MM.1S (cell line): ENCODE measurements around the gene PLCB1.
"Not testable (repeated sequence)": the region's sequence is repeated elsewhere in the genome, so short reads cannot be mapped to it uniquely, and the experiment has no call there.

ENCODE experiments used
- DNase-seq: peaks from one replicate; pipeline ENCODE4 v3.0.0-alpha.2; 2015
- H2AFZ ChIP-seq: fragments of 300-600 bp; sonication (generic); 2 replicates; pipeline ENCODE4 v1.6.0; 2016; ENCODE audit warnings: antibody characterized with exemption, low read length
- H3F3A ChIP-seq: fragments of 300-600 bp; sonication (generic); 2 replicates; pipeline ENCODE4 v1.6.1; 2016; ENCODE audit warnings: mild to moderate bottlenecking, antibody characterized with exemption, low read length, moderate library complexity, mixed read lengths; ENCODE audit not compliant: insufficient read depth
- H3K27ac ChIP-seq: fragments of 300-600 bp; sonication (generic); 2 replicates; pipeline ENCODE4 v1.5.1; 2016; ENCODE audit warnings: mild to moderate bottlenecking, low read length
- H3K27me3 ChIP-seq: fragments of 300-600 bp; sonication (generic); replicated peaks from 2 replicates; pipeline ENCODE4 v1.6.0; 2016; ENCODE audit warnings: low read length; ENCODE audit not compliant: insufficient read depth
- H3K36me3 ChIP-seq: fragments of 300-600 bp; sonication (generic); replicated peaks from 2 replicates; pipeline ENCODE4 v1.6.1; 2016; ENCODE audit warnings: mild to moderate bottlenecking, low read length, mixed read lengths; ENCODE audit not compliant: insufficient read depth
- H3K4me1 ChIP-seq: fragments of 300-600 bp; sonication (generic); 2 replicates; pipeline ENCODE4 v1.6.1; 2016; ENCODE audit warnings: low read length, mixed read lengths
- H3K4me2 ChIP-seq: fragments of 300-600 bp; sonication (generic); 2 replicates; pipeline ENCODE4 v1.6.0; 2016; ENCODE audit warnings: low read depth, low read length
- H3K4me3 ChIP-seq: fragments of 300-600 bp; sonication (generic); 2 replicates; pipeline ENCODE4 v1.5.1; 2016; ENCODE audit warnings: low read length, mixed read lengths
- H3K79me2 ChIP-seq: fragments of 300-600 bp; sonication (generic); 2 replicates; pipeline ENCODE4 v1.6.1; 2016; ENCODE audit warnings: mixed run types, low read length, mixed read lengths
- H3K9ac ChIP-seq: fragments of 300-600 bp; sonication (generic); 2 replicates; pipeline ENCODE4 v1.6.1; 2016; ENCODE audit warnings: low read length, mixed read lengths
- H3K9me2 ChIP-seq: fragments of 300-600 bp; sonication (generic); replicated peaks from 2 replicates; pipeline ENCODE4 v1.6.1; 2016; ENCODE audit warnings: mild to moderate bottlenecking, low read length, mixed read lengths; ENCODE audit not compliant: insufficient read depth
- H3K9me3 ChIP-seq: fragments of 300-600 bp; sonication (generic); replicated peaks from 2 replicates; pipeline ENCODE4 v1.6.1; 2016; ENCODE audit warnings: mild to moderate bottlenecking, low read length, mixed read lengths; ENCODE audit not compliant: insufficient read depth
- H4K20me1 ChIP-seq: fragments of 300-600 bp; sonication (generic); 2 replicates; pipeline ENCODE4 v1.6.1; 2016; ENCODE audit warnings: mild to moderate bottlenecking, low read length, moderate library complexity, mixed read lengths; ENCODE audit not compliant: insufficient read depth
- CTCF ChIP-seq: fragments of 300-600 bp; sonication (generic); IDR thresholded peaks from 2 replicates; pipeline ENCODE4 v1.5.1; 2016; ENCODE audit warnings: antibody characterized with exemption, low read length, mixed read lengths
- EZH2 ChIP-seq: fragments of 300-600 bp; sonication (generic); optimal IDR thresholded peaks from 2 replicates; pipeline ENCODE3; 2017; ENCODE audit warnings: low read depth, mild to moderate bottlenecking, antibody characterized with exemption, low read length, mixed read lengths
- EZH2phosphoT487 ChIP-seq: fragments of 300-600 bp; sonication (generic); IDR thresholded peaks from 2 replicates; pipeline ENCODE4 v1.6.1; 2018; ENCODE audit warnings: antibody characterized with exemption, low read length

The PLCB1 gene

GRCh38 chr20:8464368-8464767 is 332.3 kb downstream of the PLCB1 start:
- Histone ChIP-seq H3K4me3 (no peak overlapping the region), H3K9ac (no peak overlapping the region), H3K9me3 (no peaks in the 10 kb centered on the region), H3F3A (no peaks in the 10 kb centered on the region), H3K27ac (no peak overlapping the region), H3K27me3 (no peaks in the 10 kb centered on the region), H3K36me3 (no peaks in the 10 kb centered on the region), H4K20me1 (no peaks in the 10 kb centered on the region), H2AFZ (no peak overlapping the region), H3K9me2 (no peaks in the 10 kb centered on the region), H3K79me2 (no peaks in the 10 kb centered on the region), H3K4me1 (no peaks in the 10 kb centered on the region), H3K4me2 (no peak overlapping the region)
- no peak for DNase-seq
- TF ChIP-seq EZH2 (no peak), EZH2phosphoT487 (no peak), CTCF (no peak)

GRCh38 chr20:8466781-8467180 is 334.7 kb downstream of the PLCB1 start:
- not testable (repeated sequence) for H3K4me3 ChIP-seq, H3K36me3 ChIP-seq, DNase-seq, H3K4me2 ChIP-seq, H3K9me3 ChIP-seq, H3F3A ChIP-seq, H3K27ac ChIP-seq, H3K79me2 ChIP-seq, H3K9ac ChIP-seq, H3K4me1 ChIP-seq, H4K20me1 ChIP-seq, H3K9me2 ChIP-seq, H3K27me3 ChIP-seq, H2AFZ ChIP-seq

DNA sequence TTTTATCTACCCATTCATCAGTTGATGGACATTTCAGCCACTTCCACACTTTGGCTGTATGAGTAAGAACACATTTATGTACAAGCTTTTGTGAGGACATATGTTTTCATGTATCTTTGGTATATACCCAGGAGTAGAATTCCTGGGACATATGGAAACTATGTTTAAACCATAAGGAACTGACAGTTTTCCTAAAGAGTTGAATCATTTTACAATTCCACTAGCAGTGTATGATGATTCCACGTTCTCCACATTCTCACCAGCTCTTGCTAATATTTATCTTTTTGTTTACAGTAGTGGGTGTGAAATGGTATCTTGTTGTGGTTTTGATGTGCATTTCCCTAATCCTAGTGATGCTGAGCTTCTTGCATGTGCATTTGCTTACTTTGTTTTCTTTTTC is 338.1 kb downstream of the PLCB1 start:
- no peaks in the 10 kb centered on the region for H3K36me3 ChIP-seq
- H3K79me2 ChIP-seq = no peaks in the 10 kb centered on the region
- H3K27ac ChIP-seq = no peak overlapping the region
- no peak for DNase-seq
- no peaks in the 10 kb centered on the region for H3F3A ChIP-seq
- TF ChIP-seq EZH2phosphoT487 (no peak), EZH2 (no peak), CTCF (no peak)
- H3K4me1 ChIP-seq = 0 out of 2 replicates have a peak, but pooled peaks cover 10% of the 10 kb centered on the region
- H3K4me3 ChIP-seq = no peak overlapping the region
- no peaks in the 10 kb centered on the region for H3K9me3 ChIP-seq
- H2AFZ ChIP-seq = no peak overlapping the region
- H3K9ac ChIP-seq = no peak overlapping the region
- H3K27me3 ChIP-seq = no peaks in the 10 kb centered on the region
- no peak overlapping the region for H3K4me2 ChIP-seq
- no peaks in the 10 kb centered on the region for H3K9me2 ChIP-seq
- no peaks in the 10 kb centered on the region for H4K20me1 ChIP-seq

DNA sequence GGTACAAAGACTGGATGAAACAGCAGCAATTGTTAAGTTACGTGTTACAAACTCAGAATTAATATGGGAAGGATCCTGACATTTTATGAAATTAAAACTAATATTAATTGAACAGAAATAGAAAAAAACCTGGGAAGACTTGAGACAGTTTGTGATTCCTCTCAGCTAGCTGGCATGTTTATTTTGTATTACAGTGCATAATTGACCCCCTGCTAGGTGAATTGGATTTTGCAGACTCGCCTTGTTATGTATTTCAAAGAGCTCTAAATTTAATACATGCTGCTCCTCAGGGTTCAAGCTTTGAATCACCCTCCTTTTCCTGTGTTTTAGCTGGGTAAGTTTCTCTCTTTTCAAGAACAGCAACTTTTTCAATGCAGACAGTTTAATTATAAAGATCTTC is 339.4 kb downstream of the PLCB1 start:
- no peaks in the 10 kb centered on the region for H3K9me2 ChIP-seq
- H3K27me3 ChIP-seq = no peaks in the 10 kb centered on the region
- no peaks in the 10 kb centered on the region for H4K20me1 ChIP-seq
- H3K36me3 ChIP-seq = no peaks in the 10 kb centered on the region
- 0 out of 2 replicates have a peak, but pooled peaks cover 10% of the 10 kb centered on the region for H3K4me1 ChIP-seq
- no peak overlapping the region for H3K27ac ChIP-seq
- H3K4me2 ChIP-seq = no peak overlapping the region
- H3K4me3 ChIP-seq = no peak overlapping the region
- no peak for DNase-seq
- no peak overlapping the region for H3K9ac ChIP-seq
- no peaks in the 10 kb centered on the region for H3K79me2 ChIP-seq
- no peaks in the 10 kb centered on the region for H3K9me3 ChIP-seq
- no peaks in the 10 kb centered on the region for H3F3A ChIP-seq
- TF ChIP-seq EZH2 (no peak), CTCF (no peak), EZH2phosphoT487 (no peak)
- H2AFZ ChIP-seq = no peak overlapping the region
